Fibroblast of skin of right biceps (primary cell): ENCODE measurements around the gene NEDD8.
"Not testable (repeated sequence)": the region's sequence is repeated elsewhere in the genome, so short reads cannot be mapped to it uniquely, and the experiment has no call there.

Experiments
- DNase-seq: peaks from one replicate; pipeline ENCODE4 v3.0.0-alpha.2; 2013

Gene NEDD8

DNA sequence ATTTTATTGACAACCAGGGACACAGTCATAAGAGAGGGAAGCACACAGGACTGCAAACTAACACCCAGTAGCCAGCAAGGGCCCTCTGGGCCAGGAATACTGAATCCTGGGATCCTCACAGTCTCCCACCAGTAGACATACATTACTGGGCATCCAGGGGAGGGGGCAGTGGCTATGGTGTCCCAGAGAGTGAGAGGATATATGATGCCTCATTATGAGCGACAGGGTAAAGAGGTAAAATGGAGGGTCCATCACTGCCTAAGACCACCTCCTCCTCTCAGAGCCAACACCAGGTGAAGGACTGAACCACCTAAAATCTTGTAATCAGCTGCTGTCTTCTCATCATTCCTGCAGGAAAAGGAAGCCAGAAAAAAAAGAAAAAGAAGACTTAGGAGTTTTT, 15.3 kb downstream of the NEDD8 start:
- not testable (repeated sequence) for DNase-seq

DNA sequence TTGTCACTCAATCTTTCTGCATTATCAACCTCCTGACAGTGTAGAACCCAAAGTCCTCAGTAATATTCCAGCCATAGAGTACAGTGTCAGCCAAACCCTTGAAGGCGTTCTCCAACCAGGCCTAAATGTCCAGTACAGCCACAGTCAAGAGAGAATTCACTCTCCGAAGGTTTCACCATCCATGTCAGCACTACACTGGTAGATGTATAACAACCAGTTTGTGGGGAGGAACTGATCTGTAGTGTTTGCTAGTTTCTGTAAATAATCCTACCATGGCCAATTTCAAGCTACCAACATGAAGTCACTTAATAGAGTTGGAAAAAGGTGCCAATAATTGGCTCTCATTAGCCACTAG, 15.8 kb downstream of the NEDD8 start:
- DNase-seq: no peak

DNA sequence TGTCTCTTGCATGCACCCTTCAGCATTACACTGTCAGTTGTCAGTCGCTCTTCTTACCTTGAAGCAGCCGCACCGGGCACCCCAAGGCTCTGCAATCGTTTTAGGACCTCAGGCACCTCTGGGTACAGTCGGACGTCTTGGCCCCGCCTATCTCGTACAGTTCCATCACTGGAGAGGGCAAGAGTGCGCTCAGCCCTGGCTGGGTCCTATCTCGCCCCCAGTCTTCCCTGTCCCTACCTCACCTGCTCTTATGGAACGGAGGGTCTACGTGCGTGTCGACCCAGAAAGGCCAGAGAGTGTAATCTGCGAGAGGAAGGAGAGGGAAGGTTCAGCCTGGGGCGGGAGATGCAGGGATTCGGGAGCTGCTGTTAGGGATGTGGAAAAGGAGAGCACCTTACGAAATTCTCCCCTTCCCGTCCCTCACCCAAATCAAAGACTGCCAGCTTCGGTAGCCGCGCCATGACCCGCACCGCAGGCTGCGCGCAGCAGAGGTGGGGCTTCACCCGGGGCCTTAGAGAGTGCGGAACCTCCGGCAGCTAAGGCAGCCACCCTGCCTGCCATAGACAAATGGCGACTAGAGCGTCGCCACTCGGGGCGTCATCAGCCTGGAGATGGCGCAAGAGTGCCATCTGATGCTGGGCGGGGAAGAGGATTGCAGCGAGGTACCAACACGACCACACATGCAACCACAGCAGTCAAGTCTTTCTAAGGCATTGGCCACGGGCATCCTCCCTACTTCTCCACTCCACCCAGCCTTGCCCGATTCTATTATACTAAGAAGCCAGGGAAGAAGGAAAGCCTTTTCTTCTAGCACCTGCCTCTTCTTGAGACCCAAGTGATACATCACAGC, 16.4 kb downstream of the NEDD8 start, which contains the start of gene MDP1:
MDP1 (minus strand) TSS at position 572 of the 850 bp plus-strand sequence; CDS start at position 461, 111 bp downstream.
- peak; percentile 84 for DNase-seq

DNA sequence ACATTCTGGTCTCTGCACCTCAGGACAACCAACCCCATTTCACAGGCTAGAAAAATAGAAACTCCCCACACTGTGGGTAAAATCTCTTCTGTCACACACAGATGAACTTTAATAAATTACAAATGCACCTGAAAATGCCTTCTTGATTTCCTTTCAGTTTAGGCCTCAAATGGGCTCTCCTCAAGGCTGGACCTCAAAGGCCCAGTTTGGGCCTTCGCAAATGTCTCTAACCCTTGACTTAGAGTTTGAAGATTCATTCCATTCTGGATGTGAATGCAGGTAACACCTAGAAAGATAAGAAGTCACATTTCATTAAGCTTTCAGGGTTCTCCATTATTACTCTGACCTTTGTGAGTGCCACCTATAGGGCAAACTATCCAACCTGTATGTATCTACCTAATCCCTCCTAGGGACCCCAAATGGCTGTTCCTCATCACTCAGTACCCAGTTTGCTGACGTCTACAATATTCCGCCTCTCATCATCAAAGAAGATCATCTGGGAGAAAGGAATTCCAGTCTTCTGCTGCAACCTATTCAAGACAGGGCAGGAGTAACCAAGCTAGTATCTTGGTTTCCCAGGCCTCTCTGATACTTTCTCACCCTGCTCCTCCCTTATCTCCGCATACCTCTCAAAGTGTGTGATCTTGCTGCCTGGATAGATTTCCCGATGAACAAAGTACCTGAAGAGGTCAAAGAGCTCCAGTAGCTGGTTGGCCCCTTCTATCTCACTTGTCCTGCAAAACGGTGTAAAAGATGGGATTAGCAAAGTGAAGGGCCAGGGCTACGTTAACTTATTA, 18.1 kb downstream of the NEDD8 start:
- no peak for DNase-seq

DNA sequence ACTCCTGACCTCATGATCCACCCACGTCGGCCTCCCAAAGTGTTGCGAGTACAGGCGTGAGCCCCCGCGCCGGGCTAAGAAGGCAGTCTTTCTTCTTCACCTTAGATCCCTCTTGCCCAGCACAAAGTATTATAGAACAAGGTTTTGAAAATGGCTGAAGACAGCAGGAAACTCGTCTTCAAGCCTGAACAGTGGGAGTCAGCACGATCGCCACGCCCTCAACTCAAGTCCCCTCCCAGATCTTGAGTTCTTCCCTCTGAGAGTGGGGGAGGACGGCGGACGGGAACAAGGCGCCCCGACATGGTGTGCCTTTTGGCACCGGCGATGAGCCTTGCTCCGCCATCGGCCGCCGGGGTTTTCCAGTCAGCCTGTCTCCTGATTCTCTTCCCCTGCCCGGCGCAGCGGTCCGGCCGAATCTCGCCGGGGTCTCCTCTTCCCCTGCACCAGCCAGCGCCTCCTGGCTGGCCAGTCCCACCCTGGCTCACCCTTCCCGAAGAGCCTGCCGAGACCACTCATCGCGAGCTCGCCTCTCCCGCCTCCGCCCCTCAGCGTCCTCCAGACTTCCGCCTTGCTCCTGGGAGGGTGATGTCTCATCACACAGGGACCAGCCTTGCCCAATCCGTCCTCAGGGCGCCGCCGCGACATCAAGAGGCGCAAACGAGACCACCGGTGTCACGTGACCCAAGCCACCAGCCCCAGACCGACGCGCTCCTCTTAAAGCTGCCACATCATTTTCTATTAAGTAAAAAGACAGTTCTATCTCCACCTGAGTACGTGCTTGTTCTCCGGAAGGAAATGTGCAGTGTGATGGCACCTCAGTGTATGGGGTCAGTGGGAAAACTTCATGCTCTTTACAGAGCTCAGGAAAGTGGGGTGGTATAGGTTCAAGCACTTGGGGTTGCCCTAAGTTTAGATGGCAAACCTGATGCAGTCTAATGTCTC, 19.0 kb downstream of the NEDD8 start, which contains the start of gene CHMP4A:
CHMP4A (minus strand) TSS at position 565 of the 942 bp plus-strand sequence; CDS start at position 516, 49 bp downstream.
- peak; percentile 99 for DNase-seq

DNA sequence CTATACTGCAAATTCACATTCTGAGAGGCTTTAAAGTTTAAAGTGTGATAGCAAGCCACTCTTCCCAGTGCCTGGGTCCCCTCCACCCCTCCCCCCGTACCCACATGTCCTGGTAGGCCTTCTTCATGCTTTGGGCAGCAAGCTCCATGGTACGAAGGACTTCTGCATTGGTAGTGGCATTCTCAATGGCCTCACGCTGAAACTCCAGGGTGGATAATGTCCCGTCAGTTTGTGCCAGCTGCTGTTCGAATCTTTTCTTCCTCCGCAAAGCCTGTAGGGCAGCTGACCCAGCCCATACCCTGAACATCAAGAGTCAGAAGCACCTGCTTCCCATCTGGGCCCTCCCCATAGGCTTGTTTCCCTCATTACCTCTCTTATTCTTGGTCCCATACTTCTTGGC, 20.9 kb downstream of the NEDD8 start:
- DNase-seq: no peak

DNA sequence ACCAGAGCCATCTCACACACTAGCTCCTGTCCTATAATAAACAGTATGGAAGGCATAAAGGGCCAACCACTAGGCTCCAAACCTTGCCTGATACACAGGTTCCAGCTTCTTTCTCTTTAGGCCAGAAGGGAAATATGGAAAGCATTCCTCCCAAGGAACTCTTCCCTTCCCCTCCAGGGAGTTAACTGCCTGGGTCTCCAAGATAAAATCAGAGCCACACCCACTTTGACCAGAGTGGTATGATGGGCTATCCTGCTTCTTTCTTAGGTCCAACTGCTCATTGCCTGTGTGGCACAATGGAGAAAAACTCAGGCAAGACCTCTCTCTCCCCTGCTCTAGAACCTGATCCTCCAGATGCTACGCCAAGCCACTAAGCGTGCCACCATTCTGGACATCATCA, 24.5 kb downstream of the NEDD8 start:
- no peak for DNase-seq

DNA sequence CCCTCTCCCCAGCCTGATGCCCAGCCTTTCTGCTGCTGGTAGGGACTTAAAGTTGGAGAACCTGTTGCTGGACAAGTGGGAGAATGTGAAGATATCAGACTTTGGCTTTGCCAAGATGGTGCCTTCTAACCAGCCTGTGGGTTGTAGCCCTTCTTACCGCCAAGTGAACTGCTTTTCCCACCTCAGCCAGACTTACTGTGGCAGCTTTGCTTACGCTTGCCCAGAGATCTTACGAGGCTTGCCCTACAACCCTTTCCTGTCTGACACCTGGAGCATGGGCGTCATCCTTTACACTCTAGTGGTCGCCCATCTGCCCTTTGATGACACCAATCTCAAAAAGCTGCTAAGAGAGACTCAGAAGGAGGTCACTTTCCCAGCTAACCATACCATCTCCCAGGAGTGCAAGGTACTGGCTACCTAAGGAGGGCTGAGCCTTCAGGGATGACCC, 25.0 kb downstream of the NEDD8 start:
- no peak for DNase-seq

DNA sequence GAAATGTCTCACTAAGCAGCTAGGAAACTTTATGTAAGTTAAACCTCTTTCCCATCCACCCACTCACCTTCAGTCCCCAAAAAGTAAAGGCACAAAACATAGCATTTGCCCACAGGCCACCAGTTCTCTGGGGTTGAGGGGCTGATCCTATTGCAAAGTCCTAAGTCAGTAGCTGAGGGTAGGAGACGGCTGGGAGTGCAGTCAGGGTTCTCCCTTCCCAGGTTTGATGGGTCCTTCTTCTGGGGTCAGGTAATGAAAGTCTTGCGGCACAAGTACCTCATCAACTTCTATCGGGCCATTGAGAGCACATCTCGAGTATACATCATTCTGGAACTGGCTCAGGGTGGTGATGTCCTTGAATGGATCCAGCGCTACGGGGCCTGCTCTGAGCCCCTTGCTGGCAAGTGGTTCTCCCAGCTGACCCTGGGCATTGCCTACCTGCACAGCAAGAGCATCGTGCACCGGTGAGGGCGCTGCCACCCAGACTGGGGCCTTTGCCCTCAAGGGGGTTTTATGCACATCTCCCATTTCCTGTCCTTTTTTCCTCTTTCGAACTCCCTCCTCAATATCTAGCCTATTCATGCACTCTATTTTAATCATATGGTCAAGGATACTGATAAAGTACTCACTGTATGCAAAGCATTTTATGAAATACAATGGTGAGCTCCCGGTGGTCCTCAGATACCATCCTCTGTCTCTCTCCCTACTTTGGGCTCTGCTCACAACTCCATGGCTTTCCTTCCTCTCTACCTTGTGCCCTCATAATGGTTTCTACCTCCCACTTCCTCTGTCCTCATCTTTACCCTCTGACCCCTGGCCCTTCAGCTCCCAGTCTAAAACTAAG, 25.7 kb downstream of the NEDD8 start:
- DNase-seq: no peak

DNA sequence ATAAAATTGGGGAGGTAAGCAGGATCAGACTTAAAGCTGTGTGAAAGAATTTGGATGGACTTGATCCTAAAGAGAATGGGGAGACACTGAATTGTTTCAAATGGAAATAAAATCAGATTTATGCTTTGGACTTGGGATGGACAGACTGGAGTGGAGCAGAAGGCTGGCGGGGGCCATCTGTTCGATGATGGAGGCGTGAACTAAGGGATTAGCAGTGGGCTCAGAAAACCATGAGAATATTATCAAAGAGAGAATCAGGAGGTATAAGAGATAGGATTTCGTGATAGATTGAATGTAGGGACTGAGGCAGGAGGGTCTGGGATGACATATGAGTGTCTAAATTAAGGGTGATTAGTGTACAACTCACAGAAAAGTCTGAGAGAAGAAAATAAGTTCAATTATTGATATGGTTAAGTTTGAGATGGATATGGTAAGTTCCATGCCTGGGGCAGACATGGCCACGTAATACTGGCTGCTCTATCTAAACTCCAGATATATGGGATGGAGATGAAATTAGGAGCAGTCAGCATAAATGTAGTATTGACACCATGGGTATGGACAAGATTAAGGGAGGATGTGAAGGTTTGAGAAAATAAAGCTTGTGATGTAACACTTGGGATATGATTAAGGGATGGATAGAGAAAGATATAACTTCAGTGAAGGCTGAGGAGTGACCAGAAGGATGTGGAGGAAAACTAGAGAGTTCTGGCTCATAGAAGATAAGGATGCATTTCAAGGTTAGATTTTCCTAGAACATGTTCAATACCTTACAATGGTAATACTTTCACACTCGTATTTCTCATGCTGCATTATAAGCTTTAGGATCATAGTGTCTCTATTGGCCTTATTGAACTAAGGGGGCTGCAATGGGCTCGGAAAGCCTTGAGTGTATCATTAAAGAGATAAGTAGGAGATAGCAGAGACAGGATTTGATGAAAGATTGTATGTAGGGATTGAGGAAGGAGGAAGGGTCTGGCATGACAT, 27.7 kb downstream of the NEDD8 start:
- DNase-seq: no peak

DNA sequence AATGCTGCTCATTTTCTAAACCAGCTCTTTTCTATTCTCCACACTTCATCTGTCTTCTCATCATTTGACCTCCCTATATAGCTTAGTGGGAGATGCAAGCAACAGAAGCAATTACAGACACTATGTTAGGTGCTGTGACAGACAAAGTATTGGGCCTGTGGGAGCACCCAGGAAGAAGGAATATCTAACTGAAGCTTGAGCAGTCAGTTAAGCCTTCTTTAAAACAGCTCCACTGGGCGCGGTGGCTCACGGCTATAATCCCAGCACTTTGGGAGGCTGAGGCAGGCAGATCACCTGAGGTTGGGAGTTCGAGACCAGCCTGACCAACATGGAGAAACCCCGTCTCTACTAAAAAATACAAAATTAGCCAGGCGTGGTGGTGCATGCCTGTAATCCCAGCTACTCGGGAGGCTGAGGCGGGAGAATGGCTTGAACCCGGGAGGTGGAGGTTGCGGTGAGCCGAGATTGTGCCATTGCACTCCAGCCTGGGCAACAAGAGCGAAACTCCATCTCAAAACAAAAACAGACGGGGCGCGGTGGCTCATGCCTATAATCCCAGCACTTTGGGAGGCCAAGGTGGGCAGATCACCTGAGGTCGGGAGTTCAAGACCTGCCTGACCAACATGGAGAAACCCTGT, 28.8 kb downstream of the NEDD8 start:
- DNase-seq: not testable (repeated sequence)

DNA sequence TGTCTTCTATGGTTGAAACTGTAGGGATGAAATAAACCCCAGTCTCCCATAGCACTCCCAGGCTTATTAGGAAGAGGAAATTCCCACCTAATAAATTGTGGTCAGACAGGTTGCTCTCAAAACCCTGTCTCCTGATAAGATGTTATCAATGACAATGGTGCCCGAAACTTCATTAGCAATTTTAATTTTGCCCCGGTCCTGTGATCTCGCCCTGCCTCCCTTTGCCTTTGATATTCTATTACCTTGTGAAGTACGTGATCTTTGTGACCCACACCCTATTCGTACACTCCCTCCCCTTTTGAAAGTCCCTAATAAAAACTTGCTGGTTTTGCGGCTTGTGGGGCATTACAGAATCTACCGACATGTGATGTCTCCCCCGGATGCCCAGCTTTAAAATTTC, 29.6 kb downstream of the NEDD8 start:
- DNase-seq: not testable (repeated sequence)

DNA sequence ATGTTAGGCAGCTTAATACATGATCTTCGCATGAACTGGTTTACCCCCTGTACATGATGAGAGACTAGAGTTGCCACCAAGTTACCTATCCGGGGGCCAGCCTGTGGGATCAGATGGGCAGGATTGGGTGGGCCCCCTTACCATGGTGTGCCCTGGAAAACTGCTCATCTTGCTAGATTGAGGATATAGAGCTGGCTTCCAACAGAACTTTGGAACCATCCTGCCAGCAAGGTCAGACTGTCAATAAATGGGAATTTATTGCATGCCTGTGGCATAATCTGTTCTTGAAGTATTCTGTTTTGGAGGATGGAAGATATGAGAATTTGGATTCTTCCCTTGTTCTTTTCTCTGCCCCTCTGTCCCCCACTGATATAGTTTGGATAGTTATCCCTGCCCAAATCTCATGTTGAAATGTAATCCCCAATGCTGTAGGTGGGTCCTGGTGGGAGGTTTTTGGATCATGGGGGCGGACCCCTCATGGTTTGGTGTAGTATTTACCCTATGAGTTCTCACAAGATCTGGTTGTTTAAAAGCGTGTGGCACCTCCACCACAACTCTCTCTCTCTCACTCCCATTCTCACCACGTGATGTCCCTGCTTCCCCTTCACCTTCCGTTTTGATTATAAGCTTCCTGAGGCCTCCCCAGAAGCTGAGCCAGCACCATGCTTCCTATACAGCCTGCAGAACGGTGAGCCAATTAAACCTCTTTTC, 33.2 kb downstream of the NEDD8 start:
- no peak for DNase-seq

DNA sequence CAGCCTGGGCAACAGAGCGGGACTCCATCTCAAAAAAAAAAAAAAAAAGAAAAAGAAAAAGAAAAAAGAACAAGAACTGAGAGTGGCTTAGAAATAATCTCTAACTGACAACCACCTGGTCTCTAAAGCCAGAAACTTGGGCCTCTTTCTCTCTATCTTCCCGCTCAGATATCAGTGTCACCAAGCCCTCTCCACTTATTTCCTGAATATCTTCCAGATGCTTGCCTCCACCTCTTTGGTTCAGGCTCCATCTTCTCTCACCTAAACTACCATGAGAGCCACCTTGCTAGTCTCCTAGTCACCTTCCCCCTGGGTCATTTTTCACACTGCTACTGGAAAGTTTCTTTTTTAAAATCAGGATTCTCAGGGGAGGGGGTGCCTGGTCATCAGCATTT, 35.1 kb downstream of the NEDD8 start:
- no peak for DNase-seq

DNA sequence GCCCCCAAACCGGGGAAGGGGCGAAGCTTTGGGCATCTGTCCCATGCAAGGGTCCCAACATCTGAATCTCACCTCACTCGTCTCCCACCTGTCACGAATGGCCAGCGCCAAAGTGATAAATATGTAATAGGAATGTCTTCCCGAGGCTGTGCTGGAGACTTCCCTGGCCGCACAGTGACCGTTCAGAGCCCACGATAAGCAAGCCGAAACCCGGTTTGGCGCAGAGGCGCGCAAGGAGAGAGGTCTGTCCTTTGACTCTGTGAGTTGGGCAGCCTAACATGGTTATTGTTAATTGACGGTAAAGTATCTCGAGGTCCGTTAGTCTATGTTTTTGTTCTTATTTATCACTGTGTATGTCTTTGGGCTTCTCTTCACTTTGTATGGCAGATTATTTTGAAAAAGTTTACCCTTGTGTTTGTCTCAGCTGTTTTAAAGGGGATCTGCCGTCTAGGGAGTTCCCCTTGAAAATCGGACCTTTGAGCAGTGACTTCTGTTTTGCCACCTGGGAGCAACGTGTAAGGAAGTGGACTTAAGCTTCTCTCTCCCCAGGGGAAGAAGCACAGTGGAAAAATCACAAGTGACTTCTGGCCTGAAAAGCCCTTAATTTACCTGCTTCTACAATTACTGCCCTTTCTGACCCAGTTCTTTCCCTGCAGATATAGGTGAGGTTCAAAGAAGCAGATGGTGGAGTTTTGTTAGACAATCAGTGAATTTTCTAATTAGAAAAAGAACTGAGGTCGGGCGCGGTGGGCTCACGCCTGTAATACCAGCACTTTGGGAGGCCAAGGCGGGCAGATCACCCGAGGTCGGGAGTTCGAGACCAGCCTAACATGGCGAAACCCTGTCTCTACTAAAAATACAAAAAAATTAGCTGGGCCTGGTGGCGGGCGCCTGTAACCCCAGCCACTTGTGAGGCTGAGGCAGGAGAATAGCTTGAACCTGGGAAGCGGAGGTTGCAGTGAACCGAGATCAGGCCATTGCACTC, 35.8 kb downstream of the NEDD8 start:
- DNase-seq: no peak

DNA sequence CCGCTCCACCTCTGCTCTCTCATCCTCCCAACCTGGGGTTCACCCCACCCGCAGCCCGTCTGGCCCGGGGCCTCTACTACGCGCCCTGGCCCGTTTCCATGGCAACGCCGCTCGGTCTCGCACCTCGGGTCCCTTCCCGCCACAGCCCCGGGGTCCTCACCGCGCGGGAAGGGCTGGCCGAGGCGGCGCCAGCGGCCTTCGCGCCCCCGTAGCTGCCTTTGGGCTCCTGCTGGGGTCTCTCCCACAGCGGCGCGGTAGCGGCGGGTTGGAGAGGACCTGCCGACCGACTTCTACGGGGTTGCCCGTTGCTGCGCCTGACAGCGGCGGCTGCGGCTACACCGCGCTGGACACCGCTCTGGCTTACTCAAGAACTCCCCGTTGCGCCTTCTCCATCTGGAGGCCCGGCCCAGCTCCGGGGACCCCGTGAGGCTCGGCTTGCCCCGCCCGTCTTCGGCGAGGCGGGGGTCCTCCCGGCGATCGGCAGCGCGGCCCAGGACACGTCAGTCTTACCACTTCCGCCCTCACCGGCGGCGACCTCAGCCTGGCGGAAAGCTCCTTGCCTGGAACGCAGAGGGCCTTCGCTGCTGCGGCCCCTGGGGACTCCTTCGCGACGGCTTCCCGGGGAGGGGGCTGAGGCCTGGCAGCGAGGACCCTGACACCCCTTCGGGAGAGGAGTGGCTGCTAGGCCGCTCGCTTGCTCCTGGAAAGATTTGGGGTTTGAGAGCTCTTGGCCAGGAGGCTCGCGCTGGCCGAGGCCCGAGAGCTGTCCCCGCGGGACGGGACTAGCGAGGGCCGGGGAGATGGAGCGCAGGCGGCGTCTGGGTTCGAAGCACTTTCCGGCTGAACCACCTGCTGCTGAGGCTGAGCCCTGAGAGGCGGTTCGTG, 36.7 kb downstream of the NEDD8 start, which contains the start of gene TM9SF1:
TM9SF1 (minus strand) TSS at position 256 of the 885 bp plus-strand sequence. CDS start 422 bp downstream, outside the sequence.
- DNase-seq: peak; percentile 89

DNA sequence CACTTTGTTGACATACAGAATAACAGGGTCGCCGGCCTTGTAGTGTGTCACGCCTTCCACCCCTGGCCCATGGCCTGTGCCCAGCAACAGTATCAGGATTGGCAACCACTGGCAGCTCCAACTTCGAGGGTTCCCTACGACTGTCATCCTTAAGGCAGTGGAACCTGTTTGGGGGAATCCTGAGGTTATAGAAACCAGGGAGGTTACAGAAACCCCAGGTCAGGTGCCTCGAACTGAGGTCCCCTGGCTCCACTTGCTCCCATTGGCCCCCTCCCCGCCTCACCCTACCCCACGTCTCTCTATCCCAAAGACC, 37.3 kb downstream of the NEDD8 start:
- DNase-seq: no peak
